ENCODE results near the gene HDLBP.
A peak's percentile ranks its signal among the peaks of the same experiment; 100 is the strongest.

HDLBP gene, protein sequence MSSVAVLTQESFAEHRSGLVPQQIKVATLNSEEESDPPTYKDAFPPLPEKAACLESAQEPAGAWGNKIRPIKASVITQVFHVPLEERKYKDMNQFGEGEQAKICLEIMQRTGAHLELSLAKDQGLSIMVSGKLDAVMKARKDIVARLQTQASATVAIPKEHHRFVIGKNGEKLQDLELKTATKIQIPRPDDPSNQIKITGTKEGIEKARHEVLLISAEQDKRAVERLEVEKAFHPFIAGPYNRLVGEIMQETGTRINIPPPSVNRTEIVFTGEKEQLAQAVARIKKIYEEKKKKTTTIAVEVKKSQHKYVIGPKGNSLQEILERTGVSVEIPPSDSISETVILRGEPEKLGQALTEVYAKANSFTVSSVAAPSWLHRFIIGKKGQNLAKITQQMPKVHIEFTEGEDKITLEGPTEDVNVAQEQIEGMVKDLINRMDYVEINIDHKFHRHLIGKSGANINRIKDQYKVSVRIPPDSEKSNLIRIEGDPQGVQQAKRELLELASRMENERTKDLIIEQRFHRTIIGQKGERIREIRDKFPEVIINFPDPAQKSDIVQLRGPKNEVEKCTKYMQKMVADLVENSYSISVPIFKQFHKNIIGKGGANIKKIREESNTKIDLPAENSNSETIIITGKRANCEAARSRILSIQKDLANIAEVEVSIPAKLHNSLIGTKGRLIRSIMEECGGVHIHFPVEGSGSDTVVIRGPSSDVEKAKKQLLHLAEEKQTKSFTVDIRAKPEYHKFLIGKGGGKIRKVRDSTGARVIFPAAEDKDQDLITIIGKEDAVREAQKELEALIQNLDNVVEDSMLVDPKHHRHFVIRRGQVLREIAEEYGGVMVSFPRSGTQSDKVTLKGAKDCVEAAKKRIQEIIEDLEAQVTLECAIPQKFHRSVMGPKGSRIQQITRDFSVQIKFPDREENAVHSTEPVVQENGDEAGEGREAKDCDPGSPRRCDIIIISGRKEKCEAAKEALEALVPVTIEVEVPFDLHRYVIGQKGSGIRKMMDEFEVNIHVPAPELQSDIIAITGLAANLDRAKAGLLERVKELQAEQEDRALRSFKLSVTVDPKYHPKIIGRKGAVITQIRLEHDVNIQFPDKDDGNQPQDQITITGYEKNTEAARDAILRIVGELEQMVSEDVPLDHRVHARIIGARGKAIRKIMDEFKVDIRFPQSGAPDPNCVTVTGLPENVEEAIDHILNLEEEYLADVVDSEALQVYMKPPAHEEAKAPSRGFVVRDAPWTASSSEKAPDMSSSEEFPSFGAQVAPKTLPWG (N-terminal part only)

DNA sequence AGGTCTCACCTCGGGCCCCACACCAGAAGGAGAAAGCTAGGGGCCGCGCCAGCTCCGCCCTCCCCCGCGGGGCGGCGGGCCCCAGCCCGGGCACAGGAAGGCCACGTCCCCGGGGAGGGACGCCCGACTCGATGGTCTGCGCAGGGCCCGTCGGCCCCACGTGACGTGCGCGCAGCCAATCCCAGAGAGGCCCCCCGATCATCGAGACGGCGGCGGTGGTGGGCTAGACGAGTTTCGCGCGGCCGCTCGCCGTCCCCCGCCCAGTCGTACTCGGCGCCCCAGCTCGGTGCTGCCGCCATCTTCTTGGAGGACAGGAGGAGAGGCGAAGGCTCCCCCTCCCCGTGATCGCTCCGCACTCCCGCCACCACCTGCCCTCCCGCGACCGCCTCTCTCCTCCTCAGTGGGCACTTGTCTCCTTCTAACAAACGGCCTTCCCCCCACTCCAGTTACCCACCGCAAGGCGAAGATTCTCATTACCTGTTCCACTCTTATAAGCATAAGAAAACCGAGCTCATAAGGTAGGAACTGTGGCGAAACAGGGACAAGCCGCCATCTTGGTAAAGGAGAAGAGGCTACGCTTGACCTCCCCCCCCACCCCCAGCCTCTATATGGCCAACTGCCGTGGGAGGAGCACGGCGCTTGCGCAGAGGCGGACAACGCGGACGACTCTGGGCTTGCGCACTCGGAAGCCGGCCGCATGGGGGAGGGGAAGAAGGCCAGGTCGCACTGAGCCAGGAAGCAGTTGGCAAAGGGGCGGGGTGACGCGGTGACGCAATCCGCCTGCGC, at the start of gene HDLBP:
TSS of gene HDLBP (minus strand) at position 580 of the 786 bp plus-strand sequence. CDS start 48,803 bp downstream, outside the sequence.
- peak; percentile 96 for DNase-seq (ENCODE audit: low spot score)

GRCh38 chr2:241364781-241365180, 49.3 kb upstream of the HDLBP start:
- DNase-seq (ENCODE audit: low spot score), result no peak

- DNase-seq (ENCODE audit: low spot score), result no peak
These were observed 48.0 kb upstream of the HDLBP start for GRCh38 chr2:241363426-241363825.

DNA sequence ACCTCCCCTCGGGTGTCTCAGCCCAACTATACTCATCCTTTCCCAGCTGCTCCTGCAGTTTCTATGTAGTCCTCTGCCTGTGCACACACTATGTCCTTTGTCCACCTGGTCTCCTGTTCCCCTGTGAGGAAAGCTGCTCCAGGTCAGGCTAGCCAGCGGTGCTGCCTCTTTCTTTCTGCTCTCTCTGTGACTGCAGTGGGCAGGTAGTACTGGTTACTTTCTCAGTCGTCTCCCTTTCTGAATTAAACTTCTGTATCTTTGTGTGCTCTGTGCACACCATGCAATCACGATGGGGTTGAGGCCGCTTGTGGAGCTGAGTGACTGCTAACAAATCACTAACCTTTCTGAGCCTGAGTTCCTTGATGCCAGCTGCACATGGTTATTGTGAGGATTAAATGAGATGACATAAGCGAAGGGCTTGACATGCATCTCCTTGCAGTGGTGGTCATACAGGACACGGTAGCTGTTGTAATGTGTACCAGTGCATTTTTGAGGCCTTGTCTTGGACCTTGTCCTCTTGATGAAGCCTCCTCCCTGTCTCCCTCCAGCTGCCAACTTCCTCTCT, 44.1 kb upstream of the HDLBP start:
- DNase-seq (ENCODE audit: low spot score), result peak; percentile 32

GRCh38 chr2:241358470-241358869, 43.0 kb upstream of the HDLBP start:
- no peak for DNase-seq (ENCODE audit: low spot score)

DNA sequence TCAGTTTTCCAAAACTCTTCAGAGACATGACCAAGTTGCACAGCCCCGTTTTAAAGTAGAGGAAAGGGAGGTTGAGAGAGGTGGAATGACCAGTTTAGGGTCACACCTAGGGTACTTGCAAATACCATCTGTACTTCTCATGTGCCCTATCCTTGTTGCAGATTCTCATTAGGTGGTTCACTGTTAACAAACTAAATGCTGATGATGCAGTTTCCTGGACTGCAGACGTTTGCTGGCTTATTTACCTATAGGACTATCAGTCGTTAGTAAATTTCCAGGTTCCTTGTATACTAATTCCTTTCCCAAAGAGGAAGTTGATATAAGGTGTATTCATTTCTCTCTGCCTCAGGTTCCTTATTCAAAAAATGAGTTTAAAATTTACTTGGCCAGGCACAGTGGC, 42.1 kb upstream of the HDLBP start:
- DNase-seq (ENCODE audit: low spot score), result no peak

DNA sequence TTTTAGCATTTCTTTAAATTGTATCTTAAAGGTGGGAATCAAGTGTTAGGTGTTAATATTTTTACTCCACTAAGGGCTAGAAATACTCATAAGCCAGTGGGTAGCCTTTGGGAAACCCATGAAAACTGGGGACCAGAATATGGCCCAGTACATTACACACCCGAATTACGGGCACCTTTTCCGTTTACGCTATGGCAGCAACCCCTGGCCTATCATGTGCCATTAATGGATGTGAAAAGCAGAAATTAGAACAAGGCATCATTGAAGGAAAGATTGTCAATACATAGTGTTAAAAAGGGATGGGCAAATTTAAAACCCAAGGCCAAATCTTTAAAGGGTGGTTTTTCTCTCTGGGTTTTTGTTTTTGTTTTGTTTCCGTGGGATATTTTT, 41.4 kb upstream of the HDLBP start:
- DNase-seq (ENCODE audit: low spot score), result no peak

DNA sequence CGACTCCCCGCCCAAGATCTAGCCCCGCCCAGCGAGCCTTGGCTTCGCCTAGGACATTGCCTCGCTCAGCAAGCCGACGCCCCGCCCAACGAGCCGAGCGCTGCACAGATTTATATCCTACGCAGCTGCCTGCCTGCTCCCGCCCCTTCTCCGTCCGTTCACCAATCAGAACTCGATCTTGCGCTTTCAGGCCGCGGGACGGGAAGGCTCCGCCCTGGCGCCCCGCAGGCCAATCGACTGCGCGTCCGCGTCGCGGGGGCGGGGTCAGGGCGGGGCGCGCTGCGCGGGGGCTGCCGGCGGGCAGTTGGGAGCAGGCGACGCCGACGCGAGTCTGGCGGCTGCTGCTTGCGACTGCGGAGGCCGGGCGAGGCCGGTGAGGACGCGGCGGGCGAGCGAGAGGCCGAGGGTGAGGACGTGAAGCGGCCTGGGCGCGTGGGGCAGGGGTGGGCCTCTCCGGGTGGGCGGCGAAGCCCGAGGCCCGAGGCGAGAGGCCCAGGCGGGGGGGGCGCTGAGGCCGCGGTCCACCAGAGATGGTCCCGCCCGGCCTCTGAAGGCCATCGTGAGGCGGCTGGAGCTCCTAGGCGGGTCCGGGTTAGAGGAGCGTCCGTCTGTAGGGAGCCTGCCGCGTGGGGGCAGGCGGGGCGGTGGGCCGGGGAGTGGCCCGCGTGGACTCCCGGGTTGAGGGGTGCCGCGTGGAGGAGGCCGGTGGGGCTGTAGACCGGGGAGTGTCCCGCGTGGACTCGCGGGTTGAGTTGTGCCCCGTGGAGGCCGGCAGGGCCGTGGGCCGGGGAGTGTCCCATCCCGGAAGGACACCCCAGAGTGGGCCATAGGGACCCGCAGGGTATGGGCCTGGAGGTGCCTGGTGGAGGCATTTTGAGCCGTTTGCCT, 40.8 kb upstream of the HDLBP start, which contains the start of gene FARP2:
TSS of gene FARP2 (plus strand) at position 303 of the 888 bp plus-strand sequence. CDS start 16,823 bp downstream, outside the sequence.
- peak; percentile 91 for DNase-seq (ENCODE audit: low spot score)

GRCh38 chr2:241354668-241355658, 39.5 kb upstream of the HDLBP start:
- peak; percentile 55 for DNase-seq (ENCODE audit: low spot score)

DNA sequence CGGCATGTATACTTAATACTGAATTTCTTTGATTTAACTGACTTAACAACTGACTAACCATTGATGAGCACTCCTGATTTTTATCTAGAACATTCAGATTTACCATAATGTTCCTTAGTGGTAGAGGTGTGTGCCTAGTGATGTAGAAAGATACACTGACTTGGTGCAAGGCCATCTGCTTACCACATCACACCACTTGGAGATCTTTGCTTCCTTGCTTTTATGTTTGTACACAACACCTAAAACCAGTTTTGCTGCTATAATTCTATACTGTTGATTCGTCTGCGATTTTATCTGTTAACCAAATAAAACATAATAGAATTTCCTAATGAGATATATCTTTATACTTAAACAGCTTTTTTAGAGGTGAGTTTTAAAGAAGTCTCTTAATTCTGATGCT, 36.8 kb upstream of the HDLBP start:
- no peak for DNase-seq (ENCODE audit: low spot score)

DNA sequence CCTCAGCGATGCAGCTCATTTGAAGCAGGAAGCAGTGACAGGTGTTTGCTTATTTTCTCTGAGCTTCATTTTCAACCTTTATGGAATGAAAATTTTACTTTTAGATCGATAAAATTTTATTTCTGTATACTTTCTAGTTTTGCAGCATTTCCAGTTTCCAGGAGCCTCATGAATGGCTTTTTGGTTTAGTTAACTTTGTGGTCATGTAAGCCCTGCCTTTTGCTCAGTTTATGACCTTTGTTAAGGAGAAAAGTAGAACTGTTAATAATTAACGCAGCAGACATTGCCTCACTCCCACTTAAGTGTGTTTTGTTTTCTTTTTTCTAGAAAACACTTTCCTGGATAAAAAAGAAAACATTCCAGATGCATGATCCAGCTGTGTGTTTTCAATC, 36.2 kb upstream of the HDLBP start:
- DNase-seq (ENCODE audit: low spot score), result peak; percentile 28

- no peak for DNase-seq (ENCODE audit: low spot score)
These were observed 35.6 kb upstream of the HDLBP start for GRCh38 chr2:241350878-241351639.

- no peak for DNase-seq (ENCODE audit: low spot score)
These were observed 35.0 kb upstream of the HDLBP start for GRCh38 chr2:241350530-241350877.

DNA sequence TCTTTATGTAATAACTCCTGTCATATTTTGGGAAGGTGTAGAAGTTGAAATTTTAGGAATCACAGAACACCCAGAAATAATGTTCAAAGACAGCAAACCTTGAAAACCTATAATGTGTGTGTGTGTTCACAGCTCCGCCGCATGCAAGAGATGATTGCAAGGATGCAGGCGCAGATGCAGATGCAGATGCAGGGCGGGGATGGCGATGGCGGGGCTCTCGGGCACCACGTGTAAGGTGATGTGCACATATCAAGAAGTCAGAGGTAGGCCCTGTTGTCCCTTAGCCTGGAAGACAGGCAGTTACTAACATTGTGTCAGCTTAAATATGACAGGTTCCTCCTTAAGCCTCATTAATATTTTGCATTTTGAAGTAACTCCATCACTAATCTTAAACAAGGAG, 34.5 kb upstream of the HDLBP start:
- DNase-seq (ENCODE audit: low spot score), result no peak

DNA sequence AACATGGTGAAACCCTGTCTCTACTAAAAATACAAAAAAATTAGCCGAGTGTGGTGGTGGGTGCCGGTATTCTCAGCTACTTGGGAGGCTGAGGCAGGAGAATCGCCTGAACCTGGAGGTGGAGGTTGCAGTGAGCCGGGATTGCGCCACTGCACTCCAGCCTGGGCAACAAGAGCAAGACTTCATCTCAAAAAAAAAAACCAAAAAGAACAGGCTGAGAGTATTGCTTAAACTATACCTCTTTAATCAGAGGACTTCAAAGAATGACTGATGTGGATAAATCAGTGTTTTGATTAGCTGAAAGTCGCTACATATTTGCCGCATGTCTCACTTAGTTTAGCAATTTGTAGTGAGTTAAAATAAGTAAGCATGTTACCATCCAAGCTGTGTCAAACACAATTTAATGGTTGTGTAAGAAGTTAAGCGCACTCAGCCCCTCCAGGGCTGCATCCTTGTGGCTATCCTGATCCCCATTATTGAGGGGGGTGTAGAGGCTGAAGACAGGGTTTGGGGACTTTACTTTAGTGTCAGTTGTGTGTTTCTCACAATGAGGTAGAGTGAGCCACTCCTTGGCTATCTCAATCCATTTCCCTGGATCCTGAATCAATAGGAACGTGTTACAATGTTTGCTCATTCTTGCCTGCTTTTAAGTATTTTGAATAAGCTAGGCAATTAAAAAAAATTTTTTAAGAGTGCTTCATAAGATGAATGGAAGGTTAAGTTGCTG, 29.6 kb upstream of the HDLBP start:
- DNase-seq (ENCODE audit: low spot score), result no peak

DNA sequence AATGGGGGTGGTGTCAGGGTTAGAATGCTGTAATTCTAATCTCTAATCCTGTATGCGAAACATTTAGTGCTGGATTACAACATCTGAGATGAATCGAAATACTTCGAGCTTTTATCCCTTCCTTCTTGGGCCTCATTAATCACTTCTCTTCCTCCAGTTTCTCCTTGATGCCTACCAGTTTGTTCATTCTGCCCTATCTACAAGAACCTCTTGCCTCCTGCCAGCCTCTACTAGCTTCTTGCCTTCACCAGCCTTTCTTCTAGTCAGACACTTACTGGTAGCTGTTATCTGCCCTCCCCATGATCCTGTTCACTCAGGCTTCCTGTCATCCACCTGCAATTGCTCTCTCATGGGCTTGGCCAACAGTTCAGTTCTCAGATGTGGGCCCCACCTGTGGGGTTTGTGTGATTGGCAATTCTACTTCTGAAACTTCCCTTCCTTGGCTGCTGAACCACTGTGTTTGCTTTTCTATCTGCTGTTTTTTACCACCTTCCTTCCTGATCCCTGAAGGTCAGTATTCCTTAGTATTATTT, 25.2 kb upstream of the HDLBP start:
- DNase-seq (ENCODE audit: low spot score), result no peak
